Esophagus squamous epithelium (tissue), 5 donors: ENCODE measurements around the gene GPR132. TPM values are rescaled to one million over a fixed set of nuclear protein-coding genes. Genes with fewer than 3 reads are reported as not detected.
"Not testable (repeated sequence)": the region's sequence is repeated elsewhere in the genome, so short reads cannot be mapped to it uniquely, and the experiment has no call there.

ENCODE experiments used
- DNase-seq: peaks from one replicate; lab custom pipeline; 2025; lab: John Stamatoyannopoulos, UW
- H3K27ac ChIP-seq, 4 donors: fragments of 200-600 bp; sonication (generic); one replicate each; pipeline ENCODE4 v1.5.1; 2016 to 2019; ENCODE audit warnings: mild to moderate bottlenecking in 1 of 4
- H3K27me3 ChIP-seq, 4 donors: fragments of 200-600 bp; sonication (generic); 1 replicate in 3 of 4; 2 replicates in 1 of 4; pipeline versions ENCODE4 v1.5.1 to v1.6.0; 2017 to 2021; ENCODE audit warnings: antibody characterized with exemption in 1 of 4
- H3K36me3 ChIP-seq, 3 donors: fragments of 200-600 bp; sonication (generic); one replicate each; pipeline ENCODE4 v1.5.1; 2016 to 2019
- H3K4me1 ChIP-seq, 3 donors: fragments of 200-600 bp; sonication (generic); one replicate each; pipeline ENCODE4 v1.5.1; 2017 to 2019
- H3K4me3 ChIP-seq, 4 donors: fragments of 200-600 bp; sonication (generic); 1 replicate in 3 of 4; 2 replicates in 1 of 4; pipeline ENCODE4 v1.5.1; 2016 to 2019; ENCODE audit warnings: mild to moderate bottlenecking in 2 of 4, moderate library complexity in 1 of 4
- H3K9me3 ChIP-seq, 3 donors: fragments of 200-600 bp; sonication (generic); one replicate each; pipeline ENCODE4 v1.5.1; 2016 to 2019
- POLR2A ChIP-seq, 4 donors: fragments of 450-650 bp; IDR thresholded peaks; one replicate each; pipeline ENCODE4 v1.6.1; 2017; ENCODE audit warnings: antibody characterized with exemption in 4 of 4, mild to moderate bottlenecking in 4 of 4, moderate library complexity in 3 of 4
- WGBS, 2 donors: methylation state at CpG; one replicate each; pipeline ENCODE4 v1.1.5; 2018; 5-methylcytosine and 5-hydroxymethylcytosine counted together
- intact Hi-C: fragments of 100-400 bp; cut with DNase I; formaldehyde crosslinking; loops from one replicate; pipeline ENCODE4 v1.15.0; 2022
- total RNA-seq, 4 donors: library from RNA; depleted of rRNA; stranded (reverse); fragments of >200 nt; gene quantifications; one replicate each; pipeline ENCODE4 v1.1.0, GENCODE V29; 2016
- TF ChIP-seq, protein P1 (sequence below), 6 experiments: fragments of 450-650 bp in 4 of 6; fragments of 200-600 bp in 2 of 6; sonication (generic) in 2 of 6; IDR thresholded peaks; one replicate each; pipeline ENCODE4 v1.5.1; 2016 to 2019; ENCODE audit warnings: antibody characterized with exemption in 6 of 6, mild to moderate bottlenecking in 4 of 6, moderate library complexity in 4 of 6
- donor health status: DM: yes; HTN: yes; CAD: no.

The GPR132 gene
- total RNA-seq, 4 donors from 2014 or later, result 0.79 to 5.0 (median 1.6) TPM

GRCh38 chr14:105030194-105030593 is 35.0 kb downstream of the GPR132 start:
- no peaks in the 10 kb centered on the region for H3K9me3 ChIP-seq
- DNase-seq, result no peak
- H3K27ac ChIP-seq, result no peak overlapping the region
- H3K4me1 ChIP-seq, result peaks cover 0 to 45% (median 9%) of the 10 kb centered on the region in 3 donors
- WGBS, 2 donors, result 56 to 76% methylated on average over 2 of the region's 2 CpGs
- no peak overlapping the region for H3K4me3 ChIP-seq
- peaks cover 0 to 11% (median 0%) of the 10 kb centered on the region in 4 donors for H3K27me3 ChIP-seq
- intact Hi-C loops, result no loop called here
- no peaks in the 10 kb centered on the region for H3K36me3 ChIP-seq
- TF ChIP-seq, protein P1, sequence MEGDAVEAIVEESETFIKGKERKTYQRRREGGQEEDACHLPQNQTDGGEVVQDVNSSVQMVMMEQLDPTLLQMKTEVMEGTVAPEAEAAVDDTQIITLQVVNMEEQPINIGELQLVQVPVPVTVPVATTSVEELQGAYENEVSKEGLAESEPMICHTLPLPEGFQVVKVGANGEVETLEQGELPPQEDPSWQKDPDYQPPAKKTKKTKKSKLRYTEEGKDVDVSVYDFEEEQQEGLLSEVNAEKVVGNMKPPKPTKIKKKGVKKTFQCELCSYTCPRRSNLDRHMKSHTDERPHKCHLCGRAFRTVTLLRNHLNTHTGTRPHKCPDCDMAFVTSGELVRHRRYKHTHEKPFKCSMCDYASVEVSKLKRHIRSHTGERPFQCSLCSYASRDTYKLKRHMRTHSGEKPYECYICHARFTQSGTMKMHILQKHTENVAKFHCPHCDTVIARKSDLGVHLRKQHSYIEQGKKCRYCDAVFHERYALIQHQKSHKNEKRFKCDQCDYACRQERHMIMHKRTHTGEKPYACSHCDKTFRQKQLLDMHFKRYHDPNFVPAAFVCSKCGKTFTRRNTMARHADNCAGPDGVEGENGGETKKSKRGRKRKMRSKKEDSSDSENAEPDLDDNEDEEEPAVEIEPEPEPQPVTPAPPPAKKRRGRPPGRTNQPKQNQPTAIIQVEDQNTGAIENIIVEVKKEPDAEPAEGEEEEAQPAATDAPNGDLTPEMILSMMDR (IDR thresholded peaks at IDR 0.05), result no peak
- no peak for TF ChIP-seq POLR2A (IDR thresholded peaks at IDR 0.05)

DNA sequence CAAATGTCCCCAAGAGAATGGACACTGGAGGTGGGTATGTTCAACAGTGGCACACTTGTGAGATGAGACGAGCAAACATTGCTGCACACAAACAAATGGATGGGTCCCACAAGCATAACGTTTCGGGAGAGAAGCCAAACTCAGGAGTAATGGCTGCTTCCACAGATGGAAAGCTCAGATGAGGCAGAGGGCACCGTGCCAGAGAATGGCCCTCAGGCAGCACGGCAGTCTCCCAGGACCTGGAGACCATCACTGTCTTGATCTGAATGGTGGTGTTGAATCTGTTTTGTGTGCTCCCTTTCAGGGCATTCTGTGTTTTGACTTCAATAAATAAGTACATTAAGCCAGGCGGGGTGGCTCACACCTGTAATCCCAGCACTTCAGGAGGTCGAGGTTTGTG is 35.8 kb downstream of the GPR132 start:
- WGBS, 2 donors, result 82 to 92% methylated on average over 7 of the region's 7 CpGs
- Histone ChIP-seq H3K9me3 (no peaks in the 10 kb centered on the region), H3K27ac (no peak overlapping the region), H3K27me3 (peaks cover 0 to 7% (median 0%) of the 10 kb centered on the region in 4 donors), H3K4me1 (peaks cover 0 to 53% (median 9%) of the 10 kb centered on the region in 3 donors), H3K4me3 (no peak overlapping the region), H3K36me3 (no peaks in the 10 kb centered on the region)
- no peak for DNase-seq
- intact Hi-C loops, result no loop called here
- TF ChIP-seq, protein P1 (IDR thresholded peaks at IDR 0.05), result no peak
- TF ChIP-seq POLR2A (IDR thresholded peaks at IDR 0.05), result no peak

DNA sequence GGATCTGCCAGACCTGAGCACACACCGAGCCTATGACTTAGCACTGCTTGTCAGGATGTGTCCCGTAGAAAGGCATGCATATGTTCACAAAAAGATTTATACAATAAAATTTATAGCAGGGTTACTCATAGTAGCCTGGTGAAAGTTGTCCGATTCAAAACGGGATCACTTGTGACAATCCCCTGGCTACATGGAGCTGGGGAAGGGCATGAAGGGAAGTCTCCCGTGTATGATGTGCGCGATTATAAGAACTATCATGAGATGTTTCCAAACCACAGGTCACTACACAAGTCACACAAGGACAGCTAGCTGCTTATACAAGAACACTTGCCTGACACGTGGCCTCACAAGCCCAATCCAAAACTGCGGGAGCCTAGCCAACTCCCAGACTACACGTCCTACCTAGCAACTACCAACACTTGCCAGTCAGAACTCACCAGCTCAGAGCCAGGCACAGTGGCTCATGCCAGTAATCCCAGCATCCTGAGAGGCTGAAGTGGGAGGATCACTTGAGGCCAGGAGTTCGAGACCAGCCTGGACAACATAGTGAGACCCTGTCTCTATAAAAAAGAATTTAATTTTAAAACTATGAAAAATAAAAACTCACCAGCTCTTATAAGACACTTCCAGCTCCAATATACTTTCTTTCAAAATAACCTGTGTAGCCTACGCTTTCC is 36.8 kb downstream of the GPR132 start:
- Histone ChIP-seq H3K36me3 (no peaks in the 10 kb centered on the region), H3K4me1 (peaks cover 0 to 51% (median 6%) of the 10 kb centered on the region in 3 donors), H3K27me3 (peaks cover 0 to under 1% (median 0%) of the 10 kb centered on the region in 4 donors), H3K4me3 (no peak overlapping the region), H3K9me3 (no peaks in the 10 kb centered on the region), H3K27ac (peak overlapping the region; percentile 19 to 68 (median 54))
- no peak for TF ChIP-seq POLR2A (IDR thresholded peaks at IDR 0.05)
- TF ChIP-seq, protein P1 (IDR thresholded peaks at IDR 0.05), result no peak
- intact Hi-C loops, result no loop called here
- no peak for DNase-seq
- WGBS, 2 donors, result 41 to 45% methylated on average over 12 of the region's 12 CpGs

DNA sequence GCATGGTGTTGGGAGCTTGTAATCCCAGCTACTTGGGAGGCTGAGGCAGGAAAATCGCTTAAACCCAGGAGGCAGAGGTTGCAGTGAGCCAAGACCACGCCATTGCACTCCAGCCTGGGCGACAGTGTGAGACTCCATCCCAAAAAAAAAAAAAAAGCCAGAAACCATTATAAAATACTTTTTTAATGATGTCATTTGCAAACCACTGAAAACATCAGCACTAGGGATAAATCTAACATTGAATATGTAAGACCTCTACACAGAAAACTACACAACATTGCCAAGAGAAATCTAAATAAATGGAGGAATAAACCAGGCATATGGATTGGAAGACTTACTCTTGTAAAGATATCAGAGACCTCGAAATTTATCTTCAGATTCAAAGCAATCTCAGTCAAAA is 37.5 kb downstream of the GPR132 start:
- 76 to 86% methylated on average over 4 of the region's 4 CpGs for WGBS, 2 donors
- intact Hi-C loops, H3K4me3 ChIP-seq, H3K9me3 ChIP-seq, DNase-seq, H3K36me3 ChIP-seq, H3K27me3 ChIP-seq: not testable (repeated sequence)
- peaks cover 0 to 47% (median 3%) of the 10 kb centered on the region in 3 donors for H3K4me1 ChIP-seq
- H3K27ac ChIP-seq, result peak overlapping the region; percentile 19 to 68 (median 54)

DNA sequence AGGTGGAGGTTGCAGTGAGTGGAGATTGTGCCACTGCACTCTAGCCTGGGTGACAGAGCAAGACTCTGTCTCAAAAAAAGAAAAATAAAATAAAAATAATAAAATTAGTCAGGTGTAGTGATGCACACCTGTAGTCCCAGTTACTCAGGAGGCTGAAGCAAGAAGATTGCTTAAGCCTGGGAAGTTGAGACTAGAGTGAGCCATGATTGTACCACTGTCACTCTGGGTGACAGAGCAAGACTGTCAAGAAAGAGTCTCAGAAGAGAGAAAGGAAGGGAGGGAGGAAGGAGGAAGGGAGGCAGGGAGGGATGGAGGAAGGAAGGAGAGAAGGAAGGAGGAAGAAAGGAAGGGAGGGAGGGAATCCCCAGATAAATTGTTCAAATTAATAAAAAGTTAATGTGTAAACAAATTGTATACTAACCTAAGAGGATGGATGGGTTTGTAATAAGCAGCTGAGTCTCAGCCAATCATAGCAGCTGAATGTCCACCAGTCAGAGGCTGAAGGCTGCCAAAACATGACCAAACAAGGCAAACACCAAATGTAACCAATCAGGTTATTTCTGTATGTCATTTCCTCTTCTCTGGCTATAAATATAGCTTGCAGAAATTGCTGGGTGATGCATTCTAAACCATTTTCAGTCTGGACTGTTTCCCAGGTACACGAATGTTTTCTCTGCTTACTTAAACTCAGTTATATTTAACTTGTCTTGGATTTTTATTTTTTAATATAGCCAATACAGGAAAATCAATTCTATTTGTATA is 38.2 kb downstream of the GPR132 start:
- Histone ChIP-seq H3K9me3 (no peaks in the 10 kb centered on the region), H3K4me3 (no peak overlapping the region), H3K4me1 (peaks cover under 1 to 48% (median 3%) of the 10 kb centered on the region in 3 donors), H3K27me3 (no peaks in the 10 kb centered on the region), H3K36me3 (no peaks in the 10 kb centered on the region), H3K27ac (peak overlapping the region in 3 of 4 donors; percentile 48 to 68 (median 59))
- no peak for DNase-seq
- intact Hi-C loops, result no loop called here
- WGBS, 2 donors, result 17 to 25% methylated on average over 1 of the region's 1 CpG
- TF ChIP-seq, protein P1 (IDR thresholded peaks at IDR 0.05), result no peak
- no peak for TF ChIP-seq POLR2A (IDR thresholded peaks at IDR 0.05)
